ENCODE measurements around the gene ERCC1. TPM values are rescaled to one million over a fixed set of nuclear protein-coding genes. Genes with fewer than 3 reads are reported as not detected.

ERCC1 gene
- total and polyA plus RNA-seq, 2 of the 13 experiments (the other 11 are each of a cell fraction or from before 2014, with no cell fraction given) = 40.0 to 66.4 TPM

- TF ChIP-seq, protein P1, sequence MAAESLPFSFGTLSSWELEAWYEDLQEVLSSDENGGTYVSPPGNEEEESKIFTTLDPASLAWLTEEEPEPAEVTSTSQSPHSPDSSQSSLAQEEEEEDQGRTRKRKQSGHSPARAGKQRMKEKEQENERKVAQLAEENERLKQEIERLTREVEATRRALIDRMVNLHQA (CRISPR knock-in tag; IDR thresholded peaks at IDR 0.05) = no peak
- TF ChIP-seq, protein P2, sequence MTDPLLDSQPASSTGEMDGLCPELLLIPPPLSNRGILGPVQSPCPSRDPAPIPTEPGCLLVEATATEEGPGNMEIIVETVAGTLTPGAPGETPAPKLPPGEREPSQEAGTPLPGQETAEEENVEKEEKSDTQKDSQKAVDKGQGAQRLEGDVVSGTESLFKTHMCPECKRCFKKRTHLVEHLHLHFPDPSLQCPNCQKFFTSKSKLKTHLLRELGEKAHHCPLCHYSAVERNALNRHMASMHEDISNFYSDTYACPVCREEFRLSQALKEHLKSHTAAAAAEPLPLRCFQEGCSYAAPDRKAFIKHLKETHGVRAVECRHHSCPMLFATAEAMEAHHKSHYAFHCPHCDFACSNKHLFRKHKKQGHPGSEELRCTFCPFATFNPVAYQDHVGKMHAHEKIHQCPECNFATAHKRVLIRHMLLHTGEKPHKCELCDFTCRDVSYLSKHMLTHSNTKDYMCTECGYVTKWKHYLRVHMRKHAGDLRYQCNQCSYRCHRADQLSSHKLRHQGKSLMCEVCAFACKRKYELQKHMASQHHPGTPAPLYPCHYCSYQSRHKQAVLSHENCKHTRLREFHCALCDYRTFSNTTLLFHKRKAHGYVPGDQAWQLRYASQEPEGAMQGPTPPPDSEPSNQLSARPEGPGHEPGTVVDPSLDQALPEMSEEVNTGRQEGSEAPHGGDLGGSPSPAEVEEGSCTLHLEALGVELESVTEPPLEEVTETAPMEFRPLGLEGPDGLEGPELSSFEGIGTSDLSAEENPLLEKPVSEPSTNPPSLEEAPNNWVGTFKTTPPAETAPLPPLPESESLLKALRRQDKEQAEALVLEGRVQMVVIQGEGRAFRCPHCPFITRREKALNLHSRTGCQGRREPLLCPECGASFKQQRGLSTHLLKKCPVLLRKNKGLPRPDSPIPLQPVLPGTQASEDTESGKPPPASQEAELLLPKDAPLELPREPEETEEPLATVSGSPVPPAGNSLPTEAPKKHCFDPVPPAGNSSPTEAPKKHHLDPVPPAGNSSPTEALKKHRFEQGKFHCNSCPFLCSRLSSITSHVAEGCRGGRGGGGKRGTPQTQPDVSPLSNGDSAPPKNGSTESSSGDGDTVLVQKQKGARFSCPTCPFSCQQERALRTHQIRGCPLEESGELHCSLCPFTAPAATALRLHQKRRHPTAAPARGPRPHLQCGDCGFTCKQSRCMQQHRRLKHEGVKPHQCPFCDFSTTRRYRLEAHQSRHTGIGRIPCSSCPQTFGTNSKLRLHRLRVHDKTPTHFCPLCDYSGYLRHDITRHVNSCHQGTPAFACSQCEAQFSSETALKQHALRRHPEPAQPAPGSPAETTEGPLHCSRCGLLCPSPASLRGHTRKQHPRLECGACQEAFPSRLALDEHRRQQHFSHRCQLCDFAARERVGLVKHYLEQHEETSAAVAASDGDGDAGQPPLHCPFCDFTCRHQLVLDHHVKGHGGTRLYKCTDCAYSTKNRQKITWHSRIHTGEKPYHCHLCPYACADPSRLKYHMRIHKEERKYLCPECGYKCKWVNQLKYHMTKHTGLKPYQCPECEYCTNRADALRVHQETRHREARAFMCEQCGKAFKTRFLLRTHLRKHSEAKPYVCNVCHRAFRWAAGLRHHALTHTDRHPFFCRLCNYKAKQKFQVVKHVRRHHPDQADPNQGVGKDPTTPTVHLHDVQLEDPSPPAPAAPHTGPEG (CRISPR knock-in tag; IDR thresholded peaks at IDR 0.05) = no peak
- TF ChIP-seq DMAP1 (CRISPR knock-in tag; IDR thresholded peaks at IDR 0.05) (no peak; the same call in 1 of the 2 replicates), ARID2 (CRISPR knock-in tag; IDR thresholded peaks at IDR 0.05; ENCODE audit: borderline replicate concordance) (0 out of 2 replicates have a peak, but pooled peaks have one; percentile 10), HOXA7 (CRISPR knock-in tag; IDR thresholded peaks at IDR 0.05) (no peak), ZNF333 (CRISPR knock-in tag; IDR thresholded peaks at IDR 0.05; ENCODE audit: borderline replicate concordance) (no peak), NR2F2 (IDR thresholded peaks at IDR 0.05; ENCODE audit: borderline replicate concordance, low read depth) (0 out of 2 replicates have a peak, but pooled peaks have one; percentile 7), ZNF33B (CRISPR knock-in tag; IDR thresholded peaks at IDR 0.05) (no peak), PRMT3 (CRISPR knock-in tag; IDR thresholded peaks at IDR 0.05; ENCODE audit: borderline replicate concordance, low read depth) (no peak), ZNF713 (CRISPR knock-in tag; IDR thresholded peaks at IDR 0.05) (no peak), HBP1 (CRISPR knock-in tag; IDR thresholded peaks at IDR 0.05; ENCODE audit: low read depth) (0 out of 2 replicates have a peak, but pooled peaks have one; percentile 9), ZBTB3 (CRISPR knock-in tag; IDR thresholded peaks at IDR 0.05; ENCODE audit: borderline replicate concordance, low read depth) (0 out of 2 replicates have a peak, but pooled peaks have one; percentile 76), EZH2 (conservative IDR thresholded peaks at IDR 0.05; ENCODE audit: low read depth, low read length) (no peak), ZNF724P (CRISPR knock-in tag; IDR thresholded peaks at IDR 0.05; ENCODE audit: borderline replicate concordance) (no peak), PTBP1 (IDR thresholded peaks at IDR 0.05; ENCODE audit: low read depth, low read length, poor library complexity, severe bottlenecking) (no peak)
- TF ChIP-seq, protein P3, sequence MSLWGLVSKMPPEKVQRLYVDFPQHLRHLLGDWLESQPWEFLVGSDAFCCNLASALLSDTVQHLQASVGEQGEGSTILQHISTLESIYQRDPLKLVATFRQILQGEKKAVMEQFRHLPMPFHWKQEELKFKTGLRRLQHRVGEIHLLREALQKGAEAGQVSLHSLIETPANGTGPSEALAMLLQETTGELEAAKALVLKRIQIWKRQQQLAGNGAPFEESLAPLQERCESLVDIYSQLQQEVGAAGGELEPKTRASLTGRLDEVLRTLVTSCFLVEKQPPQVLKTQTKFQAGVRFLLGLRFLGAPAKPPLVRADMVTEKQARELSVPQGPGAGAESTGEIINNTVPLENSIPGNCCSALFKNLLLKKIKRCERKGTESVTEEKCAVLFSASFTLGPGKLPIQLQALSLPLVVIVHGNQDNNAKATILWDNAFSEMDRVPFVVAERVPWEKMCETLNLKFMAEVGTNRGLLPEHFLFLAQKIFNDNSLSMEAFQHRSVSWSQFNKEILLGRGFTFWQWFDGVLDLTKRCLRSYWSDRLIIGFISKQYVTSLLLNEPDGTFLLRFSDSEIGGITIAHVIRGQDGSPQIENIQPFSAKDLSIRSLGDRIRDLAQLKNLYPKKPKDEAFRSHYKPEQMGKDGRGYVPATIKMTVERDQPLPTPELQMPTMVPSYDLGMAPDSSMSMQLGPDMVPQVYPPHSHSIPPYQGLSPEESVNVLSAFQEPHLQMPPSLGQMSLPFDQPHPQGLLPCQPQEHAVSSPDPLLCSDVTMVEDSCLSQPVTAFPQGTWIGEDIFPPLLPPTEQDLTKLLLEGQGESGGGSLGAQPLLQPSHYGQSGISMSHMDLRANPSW (CRISPR knock-in tag; IDR thresholded peaks at IDR 0.05; ENCODE audit: borderline replicate concordance) = no peak
Measured at GRCh38 chr19:45424191-45425058, 708 bp upstream of the ERCC1 start (continued).
